IMR-90 (cell line): ENCODE results near the gene SLC6A20. TPM values are rescaled to one million over a fixed set of nuclear protein-coding genes. Genes with fewer than 3 reads are reported as not detected.

Experiments used
- ATAC-seq: fragments of 200-7000 bp; cut with Tn5 transposase; 2 replicates; pipeline ENCODE4 v1.9.1; 2020; ENCODE audit warnings: low read depth, mild to moderate bottlenecking, moderate library complexity
- BruUV-seq: library from RNA; stranded (reverse); fragments of 400-500 nt; replicated peaks from 2 replicates; lab custom pipeline; 2021; lab: Mats Ljungman, UMichigan
- CTCF ChIA-PET: fragments of 300-600 bp; formaldehyde crosslinking; extraction: SDS; loops from one replicate; lab custom pipeline; 2021; ENCODE audit warnings: antibody characterized with exemption; lab: Yijun Ruan, JAX
- POLR2A ChIA-PET: fragments of 300-600 bp; sonication (Branson Sonifier 250); formaldehyde crosslinking; loops from one replicate; lab custom pipeline; 2022; ENCODE audit warnings: antibody characterized with exemption; ENCODE audit not compliant: unreplicated experiment; lab: Charles Lee
- DNase-seq: peaks from one replicate; pipeline ENCODE4 v3.0.0; 2013
- H2AFZ ChIP-seq: replicated peaks from 2 replicates; pipeline ENCODE3; 2013; ENCODE audit warnings: low read length, mild to moderate bottlenecking; ENCODE audit not compliant: poor library complexity
- H2AK5ac ChIP-seq: 2 replicates; pipeline ENCODE4 v1.6.1; 2013; ENCODE audit warnings: low read depth, low read length, inconsistent platforms
- H2AK9ac ChIP-seq: replicated peaks from 2 replicates; pipeline ENCODE3; 2013; ENCODE audit warnings: mild to moderate bottlenecking, low read depth, low read length, moderate library complexity; ENCODE audit not compliant: poor library complexity
- H2BK120ac ChIP-seq: 2 replicates; pipeline ENCODE4 v1.6.1; 2013; ENCODE audit warnings: low read depth, low read length, inconsistent platforms
- H2BK15ac ChIP-seq: 3 replicates; pipeline ENCODE4 v1.6.1; 2013; ENCODE audit warnings: low read depth, low read length, inconsistent platforms
- H2BK20ac ChIP-seq: 2 replicates; pipeline ENCODE4 v1.6.1; 2013; ENCODE audit warnings: low read depth, mild to moderate bottlenecking, inconsistent platforms, low read length, moderate library complexity
- H2BK5ac ChIP-seq: 2 replicates; pipeline ENCODE4 v1.6.1; 2013; ENCODE audit warnings: mild to moderate bottlenecking, low read depth, low read length, inconsistent platforms; ENCODE audit not compliant: poor library complexity, severe bottlenecking
- H3K14ac ChIP-seq: replicated peaks from 2 replicates; pipeline ENCODE4 v1.6.1; 2013; ENCODE audit warnings: low read depth, low read length, inconsistent platforms
- H3K18ac ChIP-seq: 2 replicates; pipeline ENCODE4 v1.6.1; 2013; ENCODE audit warnings: low read depth, low read length, control low read depth
- H3K23ac ChIP-seq: 2 replicates; pipeline ENCODE4 v1.6.1; 2013; ENCODE audit warnings: low read depth, low read length, inconsistent platforms
- H3K27ac ChIP-seq: 2 replicates; pipeline ENCODE4 v1.5.1; 2013; ENCODE audit warnings: mild to moderate bottlenecking, control low read depth, low read length; ENCODE audit not compliant: insufficient read depth
- H3K27me3 ChIP-seq: 2 replicates; pipeline ENCODE4 v1.6.1; 2013; ENCODE audit warnings: low read length; ENCODE audit not compliant: control insufficient read depth, insufficient read depth
- H3K36me3 ChIP-seq: 2 replicates; pipeline ENCODE4 v1.6.1; 2013; ENCODE audit warnings: low read length, mixed read lengths; ENCODE audit not compliant: control insufficient read depth, insufficient read depth
- H3K4ac ChIP-seq: 2 replicates; pipeline ENCODE4 v1.6.1; 2013; ENCODE audit warnings: low read depth, low read length, inconsistent platforms
- H3K4me1 ChIP-seq: 2 replicates; pipeline ENCODE4 v1.6.1; 2013; ENCODE audit warnings: low read length, mixed read lengths; ENCODE audit not compliant: control insufficient read depth, insufficient read depth
- H3K4me2 ChIP-seq: 2 replicates; pipeline ENCODE4 v1.6.1; 2013; ENCODE audit warnings: low read depth, mild to moderate bottlenecking, control low read depth, low read length, moderate library complexity
- H3K4me3 ChIP-seq: 2 replicates; pipeline ENCODE4 v1.5.1; 2013; ENCODE audit warnings: low read depth, mild to moderate bottlenecking, control low read depth, low read length, moderate library complexity; ENCODE audit not compliant: insufficient read depth
- H3K56ac ChIP-seq: 2 replicates; pipeline ENCODE4 v1.6.1; 2013; ENCODE audit warnings: low read length, inconsistent platforms; ENCODE audit not compliant: insufficient read depth; ENCODE audit errors: extremely low read depth
- H3K79me1 ChIP-seq, 2 experiments: 2 replicates each; pipeline ENCODE4 v1.6.1; 2013; ENCODE audit warnings: low read length in 2 of 2, inconsistent platforms in 1 of 2, low read depth in 1 of 2
- H3K9ac ChIP-seq: 2 replicates; pipeline ENCODE4 v1.6.1; 2013; ENCODE audit warnings: low read depth, low read length, control low read depth
- H3K9me1 ChIP-seq: 2 replicates; pipeline ENCODE4 v1.6.1; 2013; ENCODE audit warnings: low read length, inconsistent platforms; ENCODE audit not compliant: insufficient read depth
- H3K9me3 ChIP-seq: 2 replicates; pipeline ENCODE4 v1.6.1; 2013; ENCODE audit warnings: low read length; ENCODE audit not compliant: control insufficient read depth, insufficient read depth
- H4K20me1 ChIP-seq: 2 replicates; pipeline ENCODE4 v1.6.1; 2013; ENCODE audit warnings: low read length, inconsistent platforms; ENCODE audit not compliant: insufficient read depth
- H4K5ac ChIP-seq: 2 replicates; pipeline ENCODE4 v1.6.1; 2013; ENCODE audit warnings: mild to moderate bottlenecking, low read depth, low read length, control low read depth
- H4K8ac ChIP-seq, 2 experiments: 2 replicates each; pipeline ENCODE4 v1.6.1; 2013; ENCODE audit warnings: low read depth in 2 of 2, low read length in 2 of 2, control low read depth in 1 of 2, inconsistent platforms in 1 of 2
- H4K91ac ChIP-seq: 2 replicates; pipeline ENCODE4 v1.6.1; 2013; ENCODE audit warnings: low read depth, low read length, inconsistent platforms; ENCODE audit not compliant: insufficient read depth
- BHLHE40 ChIP-seq: fragments of 150-350 bp; IDR thresholded peaks from 2 replicates; pipeline ENCODE4 v1.6.1; 2016; ENCODE audit warnings: mild to moderate bottlenecking, low read depth, low read length
- CEBPB ChIP-seq: IDR thresholded peaks from 2 replicates; pipeline ENCODE4 v1.6.1; 2012; ENCODE audit warnings: low read depth, low read length, improper control_type of control experiment
- CHD1 ChIP-seq: IDR thresholded peaks from 2 replicates; pipeline ENCODE4 v1.6.1; 2012; ENCODE audit warnings: low read depth, low read length, improper control_type of control experiment
- CTCF ChIP-seq: conservative IDR thresholded peaks from 2 replicates; pipeline ENCODE4 v1.5.1; 2012; ENCODE audit warnings: mild to moderate bottlenecking, low read depth, low read length, improper control_type of control experiment
- FOS ChIP-seq: fragments of 150-350 bp; IDR thresholded peaks from 2 replicates; pipeline ENCODE4 v1.6.1; 2016; ENCODE audit warnings: low read depth, low read length
- MAZ ChIP-seq: IDR thresholded peaks from 2 replicates; pipeline ENCODE4 v1.6.1; 2012; ENCODE audit warnings: low read depth, mild to moderate bottlenecking, low read length, improper control_type of control experiment, moderate library complexity, borderline replicate concordance
- MXI1 ChIP-seq: IDR thresholded peaks from 2 replicates; pipeline ENCODE4 v1.6.1; 2012; ENCODE audit warnings: low read depth, mild to moderate bottlenecking, low read length, moderate library complexity, borderline replicate concordance
- NFE2L2 ChIP-seq: fragments of 150-350 bp; IDR thresholded peaks from 2 replicates; pipeline ENCODE4 v1.6.1; 2016; ENCODE audit warnings: low read depth, mild to moderate bottlenecking, low read length
- POLR2A ChIP-seq: IDR thresholded peaks from 2 replicates; pipeline ENCODE4 v1.6.1; 2012; ENCODE audit warnings: mild to moderate bottlenecking, low read depth, low read length
- RAD21 ChIP-seq: IDR thresholded peaks from 2 replicates; pipeline ENCODE4 v1.6.1; 2012; ENCODE audit warnings: low read length, improper control_type of control experiment
- RCOR1 ChIP-seq: IDR thresholded peaks from 2 replicates; pipeline ENCODE4 v1.6.1; 2012; ENCODE audit warnings: mild to moderate bottlenecking, low read length, improper control_type of control experiment; ENCODE audit not compliant: insufficient replicate concordance
- USF2 ChIP-seq: fragments of 150-350 bp; IDR thresholded peaks from 2 replicates; pipeline ENCODE4 v1.6.1; 2017; ENCODE audit warnings: mild to moderate bottlenecking, antibody characterized with exemption, low read length, low read depth
- WGBS, 2 experiments: methylation state at CpG; one replicate each; pipeline versions ENCODE4 v1.1.5 to v1.1.7; 2013; ENCODE audit warnings: missing lambda C conversion rate in 2 of 2; ENCODE audit not compliant: insufficient read length in 1 of 2; ENCODE audit errors: extremely low coverage in 2 of 2; 5-methylcytosine and 5-hydroxymethylcytosine counted together
- dilution Hi-C: fragments of 300-500 bp; cut with HindIII; formaldehyde crosslinking; loops from one replicate; pipeline ENCODE4 v1.14.3; 2018; ENCODE audit warnings: low sequenced_read_pairs; ENCODE audit not compliant: unreplicated experiment
- in situ Hi-C: fragments of 300-500 bp; cut with MboI; formaldehyde crosslinking; loops from 3 replicates; pipeline ENCODE4 v1.14.3; 2019; ENCODE audit warnings: low sequenced_read_pairs, inconsistent platforms, mixed read lengths
- intact Hi-C: fragments of 100-400 bp; cut with micrococcal nuclease; formaldehyde crosslinking; loops from 2 replicates; pipeline ENCODE4 v1.10.0; 2022
- polyA plus RNA-seq, 3 experiments: library from polyadenylated mRNA; depleted of rRNA; stranded (reverse); fragments of >200 nt; gene quantifications; 2 replicates each; pipeline ENCODE4 v1.2.3, GENCODE V29; 2012; ENCODE audit warnings: low replicate concordance in 1 of 3
- total RNA-seq: library from RNA; depleted of rRNA; stranded (reverse); fragments of >200 nt; gene quantifications from 2 replicates; pipeline ENCODE4 v1.2.3, GENCODE V29; 2012

Gene SLC6A20
- total and polyA plus RNA-seq, 2 of the 4 experiments (the other 2 are of a cell fraction): not detected

- Histone ChIP-seq H3K56ac (no peak overlapping the region), H4K5ac (no peak overlapping the region), H3K4me2 (no peak overlapping the region), H4K8ac (no peak overlapping the region), H3K9me1 (peaks cover 2% of the 10 kb centered on the region; the same call in 1 of the 2 replicates), H3K14ac (no peak overlapping the region), H3K9ac (no peak overlapping the region), H2BK120ac (no peak overlapping the region), H3K36me3 (peaks cover 39% of the 10 kb centered on the region), H3K23ac (no peak overlapping the region), H3K9me3 (no peaks in the 10 kb centered on the region), H3K27me3 (no peaks in the 10 kb centered on the region), H3K4me1 (no peaks in the 10 kb centered on the region), H3K4me3 (no peak overlapping the region), H3K79me1 (peaks cover 3 to 12% of the 10 kb centered on the region in 2 experiments), H2BK5ac (no peak overlapping the region), H3K27ac (no peak overlapping the region), H2AK9ac (no peak overlapping the region), H2AFZ (no peak overlapping the region), H4K91ac (no peak overlapping the region), H4K20me1 (no peaks in the 10 kb centered on the region), H2BK15ac (no peak overlapping the region), H2BK20ac (no peak overlapping the region), H3K4ac (no peak overlapping the region), H3K18ac (no peak overlapping the region), H2AK5ac (no peak overlapping the region)
- POLR2A ChIA-PET: no interaction called here
- DNase-seq (no peak), ATAC-seq (no peak)
- dilution Hi-C loops (no loop called here), intact Hi-C loops (no loop called here), in situ Hi-C loops (no loop called here)
- TF ChIP-seq USF2 (no peak), FOS (no peak), POLR2A (no peak), CEBPB (no peak), RCOR1 (no peak), CTCF (no peak), MAZ (no peak), MXI1 (no peak), BHLHE40 (no peak), CHD1 (no peak), RAD21 (no peak), NFE2L2 (no peak)
- CTCF ChIA-PET: no interaction called here
- BruUV-seq: no TSS peak
- WGBS, 2 experiments: no CpG with 5 or more reads among the region's 2 CpGs
Observed at GRCh38 chr3:45737234-45737633, 59.1 kb downstream of the SLC6A20 start.
